HG03469 (cell line): ENCODE results near the gene S1PR2.

ENCODE experiments used
- ATAC-seq: cut with Tn5 transposase; IDR thresholded peaks from one replicate; pipeline ENCODE4 v1.9.1; 2021; ENCODE audit warnings: mild to moderate bottlenecking, moderate library complexity, moderate number of reproducible peaks; ENCODE audit not compliant: unreplicated experiment

The S1PR2 gene, protein sequence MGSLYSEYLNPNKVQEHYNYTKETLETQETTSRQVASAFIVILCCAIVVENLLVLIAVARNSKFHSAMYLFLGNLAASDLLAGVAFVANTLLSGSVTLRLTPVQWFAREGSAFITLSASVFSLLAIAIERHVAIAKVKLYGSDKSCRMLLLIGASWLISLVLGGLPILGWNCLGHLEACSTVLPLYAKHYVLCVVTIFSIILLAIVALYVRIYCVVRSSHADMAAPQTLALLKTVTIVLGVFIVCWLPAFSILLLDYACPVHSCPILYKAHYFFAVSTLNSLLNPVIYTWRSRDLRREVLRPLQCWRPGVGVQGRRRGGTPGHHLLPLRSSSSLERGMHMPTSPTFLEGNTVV

DNA sequence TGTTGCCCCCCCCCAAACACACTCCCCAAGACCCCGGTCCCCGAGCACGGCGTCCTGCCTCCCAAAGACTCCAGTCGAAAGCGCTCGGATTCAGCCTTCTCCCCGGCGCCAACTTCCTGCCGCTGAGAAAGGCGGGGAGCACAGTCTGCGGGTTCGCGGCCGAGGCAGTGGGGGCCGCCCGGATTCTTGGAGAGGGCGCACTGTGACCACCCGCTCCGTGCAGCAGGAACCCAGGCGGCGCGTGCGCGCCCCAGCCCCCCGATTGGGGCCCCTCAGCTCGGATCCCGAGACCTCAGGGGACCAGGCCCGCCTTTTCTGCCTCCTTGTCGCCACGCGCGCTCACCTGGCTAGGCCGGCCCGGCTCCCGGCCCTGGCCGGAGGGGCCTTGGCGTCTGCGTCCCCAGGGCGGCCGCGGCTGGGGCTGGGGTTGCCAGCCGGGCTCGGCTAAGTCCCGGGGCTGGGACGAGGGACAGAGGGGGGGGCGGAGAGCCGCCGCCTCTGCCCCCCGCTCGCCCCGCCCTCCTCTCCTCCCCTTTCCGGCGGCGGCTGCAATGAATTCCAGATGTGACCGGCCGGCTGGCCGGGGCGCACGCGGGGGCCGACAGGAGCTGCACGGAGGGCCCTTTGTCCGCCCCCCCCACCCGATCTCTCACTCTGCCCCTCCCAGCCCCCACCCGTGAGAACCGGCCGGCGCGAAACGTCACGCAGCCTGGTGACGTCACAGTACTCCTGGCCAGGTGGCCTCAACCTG is at the start of gene S1PR2:
Gene S1PR2, minus strand, starts transcription at position 471 of the 751 bp plus-strand sequence. CDS start 6,426 bp downstream, outside the sequence.
- no peak for ATAC-seq

DNA sequence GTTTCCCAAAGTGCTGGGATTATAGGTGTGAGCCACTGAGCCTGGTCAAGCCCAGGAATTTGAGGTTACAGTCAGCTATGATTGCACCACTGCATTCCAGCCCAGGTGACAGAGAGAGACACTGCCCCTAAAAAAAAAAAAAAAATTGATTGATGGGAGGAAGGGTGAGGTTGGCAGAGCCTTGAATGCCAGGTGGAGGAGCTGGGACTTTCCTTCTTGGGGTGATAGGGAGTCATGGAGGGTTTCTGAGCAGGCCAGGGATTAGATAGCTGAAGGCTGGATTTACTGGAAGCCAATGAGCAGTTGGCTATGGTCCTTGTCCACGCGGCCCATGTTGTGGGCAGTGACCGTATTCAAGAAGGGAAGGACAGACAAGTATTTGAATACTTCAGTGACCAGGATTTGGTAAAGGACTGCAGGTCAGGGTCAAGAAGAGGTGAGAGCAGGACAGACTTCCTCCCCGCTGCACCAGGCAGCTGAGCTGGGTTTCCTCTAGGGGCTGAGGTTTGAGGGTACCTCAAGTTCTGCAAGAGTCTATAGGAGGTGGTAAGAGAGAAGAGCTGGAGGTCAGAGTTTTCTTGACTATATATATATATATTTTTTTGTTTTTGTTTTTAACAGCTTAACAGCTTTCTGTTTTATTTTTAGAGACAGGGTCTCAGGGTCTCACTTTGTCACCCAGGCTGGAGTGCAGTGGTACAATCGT is 48.8 kb upstream of the S1PR2 start:
- ATAC-seq, result no peak

DNA sequence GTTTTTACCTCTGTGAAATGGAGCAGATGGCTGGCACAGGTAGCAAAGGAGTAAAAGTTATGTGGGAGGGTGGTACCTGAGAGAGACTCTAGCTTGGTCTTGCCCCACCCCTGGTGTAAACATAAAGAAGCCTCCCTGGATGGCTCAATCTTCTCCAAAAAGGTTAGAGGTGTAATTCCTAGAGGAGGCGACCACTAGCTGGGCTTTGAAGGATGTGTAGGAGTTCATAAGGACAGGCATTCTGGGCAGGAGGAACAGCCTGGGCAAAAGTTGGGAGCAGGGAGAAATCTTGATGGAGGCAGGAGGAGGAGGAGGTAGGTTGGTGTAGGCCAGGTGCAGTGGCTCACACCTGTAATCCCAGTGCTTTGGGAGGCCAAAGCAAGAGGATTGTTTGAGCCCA is 47.8 kb upstream of the S1PR2 start:
- ATAC-seq, result no peak

GRCh38 chr19:10277795-10278589 is 46.9 kb upstream of the S1PR2 start:
- no peak for ATAC-seq

GRCh38 chr19:10274589-10274988 is 43.5 kb upstream of the S1PR2 start:
- ATAC-seq, result no peak

DNA sequence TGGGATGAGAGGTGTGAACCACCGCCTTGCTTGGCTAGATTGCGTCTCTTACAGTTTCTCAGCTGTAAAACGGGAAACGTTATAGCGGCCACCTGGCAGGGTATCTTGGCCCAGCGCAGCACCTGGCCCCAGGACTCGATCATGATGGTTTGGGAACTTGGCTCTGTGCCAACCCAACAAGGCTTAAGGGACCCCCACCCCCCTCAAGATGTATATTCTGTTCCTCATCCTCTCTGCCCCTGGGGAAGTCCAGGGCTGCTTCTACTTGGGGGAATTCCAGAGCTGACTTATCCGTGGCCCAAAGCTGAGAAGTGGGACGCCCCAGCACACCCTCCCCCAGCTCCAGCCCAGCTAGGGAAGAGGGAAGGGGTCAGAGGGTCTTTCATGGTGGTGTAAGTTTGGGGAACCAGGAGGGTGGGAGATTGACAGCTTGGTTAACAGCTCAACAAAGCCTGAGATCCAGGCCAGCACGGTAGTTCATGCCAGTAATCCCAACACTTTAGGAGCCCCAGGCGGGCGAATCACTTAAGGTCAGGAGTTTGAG is 40.5 kb upstream of the S1PR2 start:
- ATAC-seq, result no peak

- no peak for ATAC-seq
These were observed 39.7 kb upstream of the S1PR2 start, which contains the start of gene ICAM1 for GRCh38 chr19:10270616-10271394. Gene ICAM1 (plus strand): TSS chr19:10271120. CDS start chr19:10271160, 40 bp downstream.

- ATAC-seq, result no peak
These were observed 39.1 kb upstream of the S1PR2 start for GRCh38 chr19:10270180-10270615.

- no peak for ATAC-seq
These were observed 38.4 kb upstream of the S1PR2 start for GRCh38 chr19:10269333-10270179.

- no peak for ATAC-seq
These were observed 36.9 kb upstream of the S1PR2 start for GRCh38 chr19:10268071-10268470.

DNA sequence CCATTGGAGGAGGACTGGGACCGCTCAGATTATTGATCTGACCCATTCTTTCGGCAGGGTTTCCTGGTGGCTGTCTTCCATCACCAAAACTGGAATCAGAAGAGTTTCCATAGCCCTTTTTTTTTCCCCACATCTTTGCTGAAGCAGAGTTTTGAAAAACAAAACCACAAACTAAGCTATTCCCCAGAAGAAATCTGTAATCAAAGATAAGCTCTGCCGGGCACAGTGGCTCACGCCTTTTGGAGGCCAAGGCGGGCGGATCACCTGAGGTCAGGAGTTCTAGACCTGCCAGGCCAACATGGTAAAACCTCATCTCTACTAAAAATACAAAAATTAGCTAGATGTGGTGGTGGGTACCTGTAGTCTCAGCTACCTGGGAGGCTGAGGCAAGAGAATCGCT is 35.6 kb upstream of the S1PR2 start:
- ATAC-seq, result no peak

DNA sequence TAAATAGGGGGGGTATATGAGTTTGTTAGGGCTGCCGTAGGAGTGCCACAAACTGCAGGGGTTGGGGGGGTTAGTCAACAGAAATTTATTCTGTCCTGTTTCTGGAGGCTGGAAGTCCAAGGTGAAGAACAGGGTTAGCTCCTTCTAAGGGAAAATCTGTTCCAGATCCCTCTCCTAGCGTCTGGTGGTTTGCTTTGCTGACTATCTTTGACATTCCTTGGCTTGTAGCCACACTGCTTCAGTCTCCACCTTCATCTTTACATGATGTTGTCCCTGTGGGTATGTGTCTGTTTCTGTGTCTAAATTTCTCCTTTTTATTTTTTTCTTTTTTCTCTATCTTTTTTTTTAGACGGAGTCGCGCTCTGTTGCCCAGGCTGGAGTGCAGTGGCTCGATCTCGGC is 31.6 kb upstream of the S1PR2 start:
- no peak for ATAC-seq

- no peak for ATAC-seq
These were observed 29.0 kb upstream of the S1PR2 start for GRCh38 chr19:10260141-10260584.

GRCh38 chr19:10259162-10259905 is 28.2 kb upstream of the S1PR2 start:
- no peak for ATAC-seq

DNA sequence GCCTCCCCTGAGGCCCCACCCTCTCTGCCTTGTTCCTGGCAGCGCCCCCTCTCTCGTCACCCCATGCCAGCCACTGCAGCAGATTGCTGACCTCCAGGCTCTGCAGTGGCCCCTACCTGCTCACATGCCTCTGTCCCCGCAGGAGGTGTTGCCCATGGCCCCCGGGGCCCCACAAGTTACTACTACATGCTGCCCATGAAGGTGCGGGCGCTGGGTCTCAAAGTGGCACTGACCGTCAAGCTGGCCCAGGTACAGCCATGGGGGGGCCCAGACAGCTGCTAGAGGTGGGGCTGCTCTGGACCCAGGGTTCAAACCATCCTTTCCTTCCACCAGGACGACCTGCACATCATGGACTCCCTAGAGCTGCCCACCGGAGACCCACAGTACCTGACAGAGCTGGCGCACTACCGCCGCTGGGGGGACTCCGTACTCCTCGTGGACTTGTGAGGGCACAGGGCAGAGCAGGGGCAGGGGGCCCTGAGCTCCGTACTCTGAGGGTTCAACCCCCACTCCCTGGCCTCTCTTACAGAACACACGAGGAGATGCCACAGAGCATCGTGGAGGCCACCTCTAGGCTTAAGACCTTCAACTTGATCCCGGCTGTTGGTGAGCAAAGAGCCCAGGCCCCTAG is 27.1 kb upstream of the S1PR2 start:
- no peak for ATAC-seq

- ATAC-seq, result no peak
These were observed 26.0 kb upstream of the S1PR2 start for GRCh38 chr19:10256970-10257615.

GRCh38 chr19:10256551-10256950 is 25.4 kb upstream of the S1PR2 start:
- ATAC-seq, result no peak
